Stimulated activated CD8-positive, alpha-beta memory T cell treated with anti-CD3 and anti-CD28 coated beads, Interleukin-15, amount 100 ng/mL, for 24 hours (primary cell): ENCODE results near the gene MDGA2.
"Not testable (repeated sequence)": the region's sequence is repeated elsewhere in the genome, so short reads cannot be mapped to it uniquely, and the experiment has no call there.

ENCODE experiments used
- DNase-seq: peaks from one replicate; pipeline ENCODE4 v3.0.0-alpha.2; 2020; ENCODE audit warnings: low read depth

MDGA2 gene

GRCh38 chr14:47328376-47328775 lies 347.0 kb downstream of the MDGA2 start:
- DNase-seq: no peak

- DNase-seq: no peak
Measured at GRCh38 chr14:47327336-47327735, 348.1 kb downstream of the MDGA2 start.

- DNase-seq: no peak
Measured at GRCh38 chr14:47322751-47323150, 352.7 kb downstream of the MDGA2 start.

GRCh38 chr14:47302121-47302520 lies 373.3 kb downstream of the MDGA2 start:
- DNase-seq: no peak

- no peak for DNase-seq
Measured at GRCh38 chr14:47300796-47301195, 374.6 kb downstream of the MDGA2 start.

- DNase-seq: no peak
Measured at GRCh38 chr14:47297374-47297773, 378.0 kb downstream of the MDGA2 start.

GRCh38 chr14:47284283-47284682 lies 391.1 kb downstream of the MDGA2 start:
- no peak for DNase-seq

- not testable (repeated sequence) for DNase-seq
Measured at GRCh38 chr14:47281761-47282160, 393.6 kb downstream of the MDGA2 start.

GRCh38 chr14:47278233-47278842 lies 397.1 kb downstream of the MDGA2 start:
- DNase-seq: no peak

GRCh38 chr14:47277703-47278102 lies 397.7 kb downstream of the MDGA2 start:
- no peak for DNase-seq

- DNase-seq: no peak
Measured at GRCh38 chr14:47276931-47277330, 398.5 kb downstream of the MDGA2 start.

- no peak for DNase-seq
Measured at GRCh38 chr14:47273939-47274338, 401.5 kb downstream of the MDGA2 start.

GRCh38 chr14:47270715-47271114 lies 404.7 kb downstream of the MDGA2 start:
- DNase-seq: no peak

GRCh38 chr14:47269756-47270492 lies 405.5 kb downstream of the MDGA2 start:
- DNase-seq: no peak

- DNase-seq: no peak
Measured at GRCh38 chr14:47264842-47265241, 410.6 kb downstream of the MDGA2 start.

- no peak for DNase-seq
Measured at GRCh38 chr14:47262801-47263200, 412.6 kb downstream of the MDGA2 start.

GRCh38 chr14:47261350-47261749 lies 414.1 kb downstream of the MDGA2 start:
- DNase-seq: no peak

GRCh38 chr14:47259796-47260195 lies 415.6 kb downstream of the MDGA2 start:
- DNase-seq: no peak

- DNase-seq: no peak
Measured at GRCh38 chr14:47257013-47257412, 418.4 kb downstream of the MDGA2 start.

- DNase-seq: no peak
Measured at GRCh38 chr14:47252802-47253201, 422.6 kb downstream of the MDGA2 start.

GRCh38 chr14:47246367-47246766 lies 429.0 kb downstream of the MDGA2 start:
- no peak for DNase-seq

GRCh38 chr14:47242579-47242978 lies 432.8 kb downstream of the MDGA2 start:
- not testable (repeated sequence) for DNase-seq

GRCh38 chr14:47240748-47241437 lies 434.5 kb downstream of the MDGA2 start:
- DNase-seq: no peak
